Lung (tissue), 12 donors: Measurements from ENCODE around the gene DDX46. TPM values are rescaled to one million over a fixed set of nuclear protein-coding genes. Genes with fewer than 3 reads are reported as not detected.

Experiments
- ATAC-seq: fragments of 200-7000 bp; cut with Tn5 transposase; one replicate; pipeline ENCODE4 v1.9.1; 2020; ENCODE audit warnings: moderate number of reproducible peaks; ENCODE audit not compliant: insufficient read depth, low FRiP score
- DNase-seq, 3 donors: peaks; one replicate each; pipeline ENCODE4 v3.0.0-alpha.2; 2013 to 2017
- H3K27ac ChIP-seq, 2 donors: one replicate each; pipeline ENCODE4 v1.5.1; 2013; ENCODE audit warnings: mild to moderate bottlenecking in 2 of 2, moderate library complexity in 2 of 2, control low read depth in 1 of 2, inconsistent platforms in 1 of 2, low read depth in 1 of 2, low read length in 1 of 2
- H3K27me3 ChIP-seq, 3 donors: one replicate each; pipeline ENCODE4 v1.5.1; 2013; ENCODE audit warnings: low read length in 2 of 3; ENCODE audit not compliant: control insufficient read depth in 3 of 3, insufficient read depth in 3 of 3
- H3K36me3 ChIP-seq, 4 donors: one replicate each; pipeline ENCODE4 v1.5.1; 2013; ENCODE audit warnings: low read length in 4 of 4, mild to moderate bottlenecking in 1 of 4, moderate library complexity in 1 of 4; ENCODE audit not compliant: control insufficient read depth in 4 of 4, insufficient read depth in 4 of 4
- H3K4me1 ChIP-seq, 5 donors: one replicate each; pipeline ENCODE4 v1.5.1; 2013; ENCODE audit warnings: low read length in 5 of 5, mild to moderate bottlenecking in 2 of 5, moderate library complexity in 1 of 5; ENCODE audit not compliant: control insufficient read depth in 5 of 5, insufficient read depth in 5 of 5
- H3K4me3 ChIP-seq: one replicate; pipeline ENCODE4 v1.5.1; 2013; ENCODE audit warnings: mild to moderate bottlenecking, control low read depth, moderate library complexity
- H3K9ac ChIP-seq, 2 donors: one replicate each; pipeline ENCODE4 v1.5.1; 2013; ENCODE audit warnings: low read length in 2 of 2, control low read depth in 1 of 2; ENCODE audit not compliant: insufficient read depth in 1 of 2
- H3K9me3 ChIP-seq, 4 donors: one replicate each; pipeline ENCODE4 v1.5.1; 2013; ENCODE audit warnings: low read length in 3 of 4, mild to moderate bottlenecking in 1 of 4, moderate library complexity in 1 of 4; ENCODE audit not compliant: control insufficient read depth in 4 of 4, insufficient read depth in 3 of 4
- WGBS, 2 donors: extraction: QIAGEN DNeasy Blood & Tissue Kit; methylation state at CpG; one replicate each; pipeline ENCODE4 v1.1.7; 2013; 5-methylcytosine and 5-hydroxymethylcytosine counted together
- polyA plus RNA-seq, 2 donors: library from polyadenylated mRNA; stranded (reverse); fragments of 200-250 nt; gene quantifications; one replicate each; pipeline ENCODE4 v1.2.1, GENCODE V29; 2013
- total RNA-seq, 2 donors: library from RNA; depleted of rRNA in 1 of 2; stranded (reverse); fragments of >200 nt in 1 of 2; gene quantifications; one replicate each; pipeline ENCODE4 v1.2.1, GENCODE V29; 2014 to 2021
- TF ChIP-seq, protein P1 (sequence below): IDR thresholded peaks from 2 replicates; pipeline ENCODE4 v1.5.1; 2012; ENCODE audit warnings: mild to moderate bottlenecking; ENCODE audit errors: control extremely low read depth, extremely low read depth
- donor health status: control.
- donor health status: control.
- donor health status: Bipolar disorder and iron deficiency.
- donor health status: healthy.
- donor health status: DM: yes; HTN: yes; CAD: no.

Gene DDX46
- total and polyA plus RNA-seq, 4 donors, result 21.8 to 73.8 (median 31.5) TPM

DNA sequence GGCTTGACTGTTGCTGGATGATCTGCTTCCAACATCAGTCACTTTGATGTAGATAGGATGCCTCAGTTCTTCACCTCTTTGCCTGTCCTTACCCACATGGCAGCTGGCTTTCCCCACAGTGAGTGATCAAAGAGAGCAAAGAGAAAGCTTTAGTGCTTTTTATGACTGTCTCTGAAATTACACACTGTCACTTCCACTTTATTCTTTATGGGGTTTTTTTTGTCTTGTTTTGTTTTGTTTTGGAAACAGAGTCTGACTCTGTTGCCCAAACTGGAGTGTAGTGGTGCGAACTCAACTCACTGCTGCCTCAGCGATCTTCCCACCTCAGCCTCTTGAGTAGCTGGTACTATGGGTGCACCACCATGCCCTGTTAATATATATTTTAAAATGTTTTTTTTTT, 54.8 kb downstream of the DDX46 start:
- no peaks in the 10 kb centered on the region for H3K4me1 ChIP-seq
- no peak overlapping the region for H3K9ac ChIP-seq
- H3K9me3 ChIP-seq, result no peaks in the 10 kb centered on the region
- 91 to 92% methylated on average over 2 of the region's 2 CpGs for WGBS, 2 donors
- ATAC-seq (no peak), DNase-seq (no peak)
- TF ChIP-seq, protein P1, sequence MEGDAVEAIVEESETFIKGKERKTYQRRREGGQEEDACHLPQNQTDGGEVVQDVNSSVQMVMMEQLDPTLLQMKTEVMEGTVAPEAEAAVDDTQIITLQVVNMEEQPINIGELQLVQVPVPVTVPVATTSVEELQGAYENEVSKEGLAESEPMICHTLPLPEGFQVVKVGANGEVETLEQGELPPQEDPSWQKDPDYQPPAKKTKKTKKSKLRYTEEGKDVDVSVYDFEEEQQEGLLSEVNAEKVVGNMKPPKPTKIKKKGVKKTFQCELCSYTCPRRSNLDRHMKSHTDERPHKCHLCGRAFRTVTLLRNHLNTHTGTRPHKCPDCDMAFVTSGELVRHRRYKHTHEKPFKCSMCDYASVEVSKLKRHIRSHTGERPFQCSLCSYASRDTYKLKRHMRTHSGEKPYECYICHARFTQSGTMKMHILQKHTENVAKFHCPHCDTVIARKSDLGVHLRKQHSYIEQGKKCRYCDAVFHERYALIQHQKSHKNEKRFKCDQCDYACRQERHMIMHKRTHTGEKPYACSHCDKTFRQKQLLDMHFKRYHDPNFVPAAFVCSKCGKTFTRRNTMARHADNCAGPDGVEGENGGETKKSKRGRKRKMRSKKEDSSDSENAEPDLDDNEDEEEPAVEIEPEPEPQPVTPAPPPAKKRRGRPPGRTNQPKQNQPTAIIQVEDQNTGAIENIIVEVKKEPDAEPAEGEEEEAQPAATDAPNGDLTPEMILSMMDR, result no peak
- H3K27ac ChIP-seq, result no peak overlapping the region
- H3K36me3 ChIP-seq, result peaks cover 17 to 36% (median 20%) of the 10 kb centered on the region in 4 donors
- no peaks in the 10 kb centered on the region for H3K27me3 ChIP-seq
- H3K4me3 ChIP-seq, result no peak overlapping the region

DNA sequence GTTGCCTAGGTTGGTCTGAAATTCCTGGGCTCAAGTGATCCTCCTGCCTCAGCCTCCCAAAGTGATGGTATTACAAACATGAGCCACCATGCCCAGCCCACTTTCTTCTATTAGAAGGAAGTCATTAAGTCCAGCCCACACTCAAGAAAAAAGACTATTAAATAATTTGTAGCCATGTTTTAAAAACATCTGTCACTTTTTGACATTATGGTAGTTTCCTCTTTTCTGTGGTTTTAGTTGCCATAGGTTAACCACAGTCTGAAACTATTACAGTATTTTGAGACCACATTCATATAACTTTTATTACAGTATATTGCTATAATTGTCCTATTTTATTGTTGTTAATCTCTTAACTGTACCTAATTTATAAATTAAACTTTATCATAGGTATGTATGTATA, 55.2 kb downstream of the DDX46 start:
- Histone ChIP-seq H3K9ac (no peak overlapping the region), H3K27me3 (no peaks in the 10 kb centered on the region), H3K4me3 (no peak overlapping the region), H3K4me1 (no peaks in the 10 kb centered on the region), H3K27ac (no peak overlapping the region), H3K9me3 (no peaks in the 10 kb centered on the region), H3K36me3 (peaks cover 17 to 37% (median 23%) of the 10 kb centered on the region in 4 donors)
- ATAC-seq (no peak), DNase-seq (no peak)
- TF ChIP-seq, protein P1, result no peak

DNA sequence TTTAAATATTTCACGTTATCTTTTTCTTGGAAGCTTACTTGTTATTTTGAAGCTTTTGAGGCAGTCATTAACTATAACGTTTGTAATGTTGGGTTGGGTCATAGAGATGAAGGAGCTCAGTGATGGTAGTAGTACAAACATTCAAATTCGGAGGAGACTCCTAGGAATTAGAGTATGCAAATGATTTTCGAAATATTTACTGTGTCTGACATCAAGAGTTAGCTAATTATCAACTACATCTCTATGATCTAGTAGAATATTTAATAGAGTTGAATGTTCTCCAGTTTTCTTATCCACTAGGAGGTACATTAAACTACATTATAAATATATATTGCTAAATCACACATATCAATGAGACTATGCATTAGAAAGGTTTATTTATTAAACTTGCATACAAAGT, 58.4 kb downstream of the DDX46 start:
- Histone ChIP-seq H3K27me3 (no peaks in the 10 kb centered on the region), H3K27ac (no peak overlapping the region), H3K9ac (no peak overlapping the region), H3K9me3 (no peaks in the 10 kb centered on the region), H3K4me1 (no peaks in the 10 kb centered on the region), H3K4me3 (no peak overlapping the region), H3K36me3 (peaks cover 24 to 35% (median 26%) of the 10 kb centered on the region in 4 donors)
- TF ChIP-seq, protein P1, result no peak
- 82 to 90% methylated on average over 4 of the region's 4 CpGs for WGBS, 2 donors
- ATAC-seq (no peak), DNase-seq (no peak)

DNA sequence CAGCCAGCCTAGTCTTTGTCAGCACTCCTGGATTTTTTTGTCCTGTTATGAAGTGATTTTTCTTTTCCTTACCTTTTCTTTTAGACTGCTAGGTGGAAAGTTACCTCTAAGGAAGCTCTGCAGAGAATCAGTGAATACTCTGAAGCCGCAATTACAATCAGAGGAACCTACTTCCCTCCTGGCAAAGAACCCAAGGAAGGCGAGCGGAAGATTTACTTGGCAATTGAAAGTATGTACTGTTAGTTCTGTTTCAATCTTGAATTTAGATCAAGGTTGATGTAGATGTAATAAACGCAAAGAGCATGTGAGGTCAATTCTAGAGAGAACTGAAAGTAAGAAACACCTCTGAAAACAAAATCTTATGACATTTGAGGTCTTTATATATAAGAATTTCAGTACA, 60.2 kb downstream of the DDX46 start:
- DNase-seq (no peak), ATAC-seq (no peak)
- Histone ChIP-seq H3K27ac (no peak overlapping the region), H3K9ac (no peak overlapping the region), H3K4me1 (no peaks in the 10 kb centered on the region), H3K4me3 (no peak overlapping the region), H3K27me3 (no peaks in the 10 kb centered on the region), H3K9me3 (no peaks in the 10 kb centered on the region), H3K36me3 (peaks cover 20 to 30% (median 22%) of the 10 kb centered on the region in 4 donors)
- 81 to 90% methylated on average over 4 of the region's 4 CpGs for WGBS, 2 donors
- TF ChIP-seq, protein P1, result no peak
